ENCODE data around the gene ZNF488.
"Not testable (repeated sequence)": the region's sequence is repeated elsewhere in the genome, so short reads cannot be mapped to it uniquely, and the experiment has no call there.

ZNF488 gene

GRCh38 chr10:47384148-47384921, at the start of gene ZNF488:
TSS of gene ZNF488 (minus strand) at chr10:47384293. CDS start at chr10:47368829, 15,464 bp downstream.
- DNase-seq, result peak; percentile 90

- DNase-seq, result no peak
Measured at GRCh38 chr10:47425813-47426419, 41.8 kb upstream of the ZNF488 start.

- DNase-seq, result no peak
Measured at GRCh38 chr10:47424231-47424630, 40.1 kb upstream of the ZNF488 start.

GRCh38 chr10:47423476-47423875, 39.4 kb upstream of the ZNF488 start:
- DNase-seq, result no peak

GRCh38 chr10:47421057-47421952, 37.2 kb upstream of the ZNF488 start:
- DNase-seq, result no peak

GRCh38 chr10:47420305-47421056, 36.4 kb upstream of the ZNF488 start:
- no peak for DNase-seq

- DNase-seq, result no peak
Measured at GRCh38 chr10:47419421-47419820, 35.3 kb upstream of the ZNF488 start.

GRCh38 chr10:47418966-47419365, 34.9 kb upstream of the ZNF488 start:
- no peak for DNase-seq

- no peak for DNase-seq
Measured at GRCh38 chr10:47418321-47418720, 34.2 kb upstream of the ZNF488 start.

GRCh38 chr10:47416305-47417218, 32.5 kb upstream of the ZNF488 start:
- not testable (repeated sequence) for DNase-seq

GRCh38 chr10:47415520-47416304, 31.6 kb upstream of the ZNF488 start:
- DNase-seq, result no peak

GRCh38 chr10:47414752-47415519, 30.8 kb upstream of the ZNF488 start:
- no peak for DNase-seq

- no peak for DNase-seq
Measured at GRCh38 chr10:47414227-47414592, 30.1 kb upstream of the ZNF488 start.

- no peak for DNase-seq
Measured at GRCh38 chr10:47413531-47414226, 29.6 kb upstream of the ZNF488 start.

- no peak for DNase-seq
Measured at GRCh38 chr10:47412869-47413268, 28.8 kb upstream of the ZNF488 start.

- DNase-seq, result no peak
Measured at GRCh38 chr10:47412177-47412730, 28.2 kb upstream of the ZNF488 start.

GRCh38 chr10:47410862-47411261, 26.8 kb upstream of the ZNF488 start:
- DNase-seq, result no peak

GRCh38 chr10:47410271-47410670, 26.2 kb upstream of the ZNF488 start:
- DNase-seq, result no peak

- DNase-seq, result no peak
Measured at GRCh38 chr10:47409866-47410256, 25.8 kb upstream of the ZNF488 start.

Data from 8988T (cell line).